ENCODE results near the gene NLRP1.

The NLRP1 gene

GRCh38 chr17:5584383-5585286 lies at the start of gene NLRP1:
TSS of gene NLRP1 (minus strand) at chr17:5584509. CDS start at chr17:5583957, 552 bp downstream.
- peak; percentile 47 for DNase-seq

GRCh38 chr17:5631958-5632590 lies 47.8 kb upstream of the NLRP1 start:
- DNase-seq = no peak

DNA sequence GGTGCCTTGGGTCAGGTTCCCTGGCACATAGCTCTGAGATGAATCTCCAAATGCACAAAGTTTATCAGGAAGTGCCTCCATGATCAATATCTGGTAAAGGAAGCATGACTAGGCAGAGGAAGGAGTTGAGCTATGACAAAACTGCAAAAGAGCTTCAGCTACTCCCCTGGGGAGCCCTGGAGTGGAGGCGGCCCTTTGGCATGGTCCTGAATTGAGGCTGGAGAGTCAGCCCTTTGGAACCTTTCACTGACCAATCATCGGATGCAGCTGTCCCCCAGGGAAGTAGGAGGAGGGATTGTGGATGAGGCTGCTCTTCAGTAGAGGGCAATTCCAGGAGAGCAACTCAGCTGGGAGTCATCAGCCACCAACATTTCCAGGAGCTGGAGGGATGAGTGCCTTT lies 46.1 kb upstream of the NLRP1 start:
- DNase-seq = no peak

DNA sequence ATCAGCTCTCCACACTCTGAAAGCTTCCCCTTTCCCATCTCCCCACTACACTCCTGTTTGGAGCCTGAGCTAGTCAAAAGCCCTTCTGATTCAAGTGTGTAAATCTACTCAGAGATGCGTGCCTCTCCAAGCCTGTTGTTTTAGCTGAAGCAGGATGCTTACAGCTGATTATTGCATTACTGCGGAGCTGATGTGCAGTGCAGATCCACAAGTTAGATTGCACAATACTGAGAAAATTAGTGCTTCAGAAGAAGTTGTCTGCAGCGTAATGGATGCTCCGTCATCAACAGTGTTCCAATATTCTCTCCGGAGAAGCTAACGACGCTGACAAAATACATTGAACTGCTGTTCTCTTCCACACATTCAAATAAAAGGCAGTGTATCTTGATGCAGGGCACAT lies 44.8 kb upstream of the NLRP1 start:
- no peak for DNase-seq

GRCh38 chr17:5628262-5628661 lies 44.0 kb upstream of the NLRP1 start:
- no peak for DNase-seq

DNA sequence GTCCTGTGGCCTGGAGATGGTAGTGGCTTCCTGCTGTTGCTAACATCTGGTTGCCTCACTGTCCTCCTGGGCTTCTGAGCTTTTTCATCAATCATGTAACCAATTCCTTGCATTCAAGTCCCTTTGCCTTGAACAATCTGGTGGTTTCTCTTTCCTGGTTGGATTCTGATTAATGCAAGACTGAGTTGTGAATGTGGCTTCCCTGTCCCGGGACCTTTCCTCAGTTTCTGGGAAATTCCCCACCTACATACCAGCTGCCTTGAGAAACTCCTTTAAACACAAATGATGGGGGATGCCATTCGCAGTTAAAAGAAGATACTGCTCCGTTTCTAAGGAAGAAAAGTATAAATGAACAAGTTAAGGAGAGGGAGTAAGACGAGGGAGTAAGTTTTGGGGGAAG lies 39.9 kb upstream of the NLRP1 start:
- no peak for DNase-seq

- DNase-seq = no peak
Observed at GRCh38 chr17:5621729-5622128, 37.4 kb upstream of the NLRP1 start.

GRCh38 chr17:5621026-5621425 lies 36.7 kb upstream of the NLRP1 start:
- DNase-seq = no peak

DNA sequence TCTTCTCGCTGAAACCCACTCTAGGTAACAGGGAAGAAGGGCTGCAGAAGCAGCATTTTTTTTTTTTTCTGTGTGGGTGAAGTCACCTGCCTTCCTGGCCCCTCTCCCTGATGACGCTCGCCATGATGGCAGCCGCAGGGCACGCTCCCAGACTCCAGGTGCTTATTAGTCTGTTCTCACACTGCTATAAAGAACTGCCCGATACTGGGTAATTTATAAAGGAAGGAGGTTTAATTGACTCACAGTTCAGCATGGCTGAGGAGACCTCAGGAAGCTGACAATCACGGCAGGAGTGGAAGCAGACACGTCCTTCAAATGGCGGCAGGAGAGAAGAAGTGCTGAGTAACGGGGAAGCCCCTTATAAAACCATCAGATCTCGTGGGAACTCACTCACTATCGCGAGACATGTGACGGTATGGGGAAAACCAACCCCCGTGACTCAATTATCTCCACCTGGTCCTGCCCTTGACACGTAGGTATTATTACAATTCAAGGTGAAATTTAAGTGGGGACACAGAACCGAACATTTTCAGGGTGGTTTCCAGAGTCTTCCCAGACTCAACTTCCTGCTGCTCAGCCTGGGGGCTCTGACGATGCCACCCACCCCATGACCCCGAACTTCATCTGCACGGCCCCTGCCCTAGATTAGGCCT lies 34.9 kb upstream of the NLRP1 start:
- DNase-seq = peak; percentile 100

DNA sequence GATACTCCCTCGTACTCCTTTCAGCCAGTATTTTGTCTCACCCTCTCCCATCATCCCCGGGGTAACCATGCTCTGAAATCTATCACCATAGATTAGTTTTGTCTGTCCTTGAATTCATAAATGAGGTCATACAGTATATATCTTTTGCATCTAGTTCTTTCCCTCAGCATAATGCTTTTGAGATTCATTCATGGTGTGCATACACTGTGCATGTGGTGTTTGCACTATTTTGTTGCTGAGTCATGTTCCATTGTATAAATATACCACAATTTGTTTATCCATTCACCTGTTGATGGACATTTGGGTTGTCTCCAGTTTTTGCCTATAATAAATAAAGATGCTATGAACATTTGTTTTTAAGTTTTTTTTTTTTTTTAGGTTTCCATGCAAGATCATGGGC lies 34.2 kb upstream of the NLRP1 start:
- no peak for DNase-seq

- no peak for DNase-seq
Observed at GRCh38 chr17:5615476-5615875, 31.2 kb upstream of the NLRP1 start.

- no peak for DNase-seq
Observed at GRCh38 chr17:5610956-5611355, 26.6 kb upstream of the NLRP1 start.

DNA sequence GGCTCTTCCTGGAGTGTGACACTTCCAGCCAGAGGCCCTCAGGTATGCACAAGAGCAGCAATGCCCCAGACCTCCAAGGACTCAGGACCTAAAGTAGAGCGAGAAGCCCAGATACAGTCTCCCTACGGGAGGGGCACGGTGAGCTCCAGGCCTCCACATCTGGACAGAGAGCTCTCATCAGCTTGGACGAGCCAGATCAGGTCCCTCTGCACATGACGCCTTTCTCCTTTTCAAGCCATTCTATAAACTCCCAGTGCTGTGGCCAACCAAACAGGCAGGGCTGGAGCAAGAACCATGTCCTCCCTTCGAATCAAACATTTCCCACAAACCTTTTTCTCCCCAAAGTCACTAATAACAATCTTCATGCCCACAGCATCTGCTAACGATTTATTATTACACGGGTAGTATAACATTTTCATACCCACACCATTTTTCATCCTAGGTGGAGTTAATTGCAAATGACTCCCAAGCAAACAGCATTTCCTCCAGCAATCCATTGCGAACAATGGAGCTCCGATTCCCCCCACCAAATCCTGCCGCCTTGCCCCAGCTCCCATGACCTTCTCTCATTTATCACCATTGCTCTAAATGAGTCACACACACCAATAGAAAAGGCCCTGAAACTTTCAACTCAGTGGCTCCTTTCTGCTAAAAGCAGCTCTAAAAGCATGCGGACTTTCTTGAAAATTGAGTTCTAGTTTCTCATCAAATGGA lies 24.2 kb upstream of the NLRP1 start:
- no peak for DNase-seq

DNA sequence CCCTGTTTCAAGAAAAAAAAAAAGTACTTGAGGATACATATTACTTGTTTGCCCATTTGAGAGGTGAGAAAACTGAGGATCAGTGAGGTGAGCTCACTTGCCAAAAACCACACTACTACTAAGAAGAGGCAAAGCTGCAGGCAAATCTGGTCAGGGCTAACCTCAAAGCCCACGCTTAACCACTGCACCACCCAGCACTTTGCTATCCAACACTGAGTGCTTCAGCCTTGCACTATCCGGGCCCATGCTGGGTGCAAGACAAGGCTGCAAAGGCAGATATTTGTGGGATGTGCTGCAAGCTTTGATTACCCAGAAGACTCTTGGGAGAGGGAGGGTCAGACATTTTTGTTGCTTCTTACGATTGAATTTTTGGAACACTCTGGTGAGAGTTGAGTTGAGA lies 23.6 kb upstream of the NLRP1 start:
- DNase-seq = no peak

GRCh38 chr17:5605452-5605851 lies 21.1 kb upstream of the NLRP1 start:
- DNase-seq = no peak

DNA sequence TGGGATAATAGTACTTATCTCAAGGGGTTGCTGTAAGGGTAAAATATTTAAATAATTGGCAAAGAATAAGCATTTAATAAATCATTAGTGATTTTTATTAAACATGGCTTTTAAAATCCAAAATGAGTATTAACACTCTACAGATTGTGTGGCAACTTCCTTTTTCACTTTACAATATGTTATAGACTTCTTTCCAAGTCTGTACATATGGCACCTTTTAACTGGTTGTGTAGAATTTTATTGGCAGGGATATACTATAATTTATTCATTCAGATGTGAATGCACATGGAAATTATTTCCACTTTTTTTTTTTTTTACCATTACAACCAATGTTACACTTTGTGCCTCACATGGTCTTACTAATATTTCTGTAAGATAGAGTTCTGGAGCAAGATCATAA lies 15.7 kb upstream of the NLRP1 start:
- DNase-seq = no peak

DNA sequence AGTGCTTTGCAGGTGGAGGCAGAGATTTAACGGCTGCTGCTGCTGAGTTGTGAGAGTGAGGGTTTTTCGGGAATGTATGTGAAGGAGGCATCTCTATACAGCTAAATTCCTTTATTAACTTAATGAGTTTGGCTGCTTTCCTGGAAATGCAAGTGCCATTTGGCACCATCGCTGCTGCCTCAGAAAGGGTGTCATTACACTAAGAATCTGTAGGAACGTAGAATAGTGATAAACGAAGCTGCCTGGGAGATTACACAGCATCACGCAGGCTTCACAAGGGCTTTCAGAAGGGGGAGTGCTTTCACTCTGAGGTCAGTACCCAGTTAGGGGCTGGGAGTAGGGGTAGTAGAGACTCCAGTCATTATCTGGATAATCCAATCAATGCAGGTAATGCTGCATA lies 14.1 kb upstream of the NLRP1 start:
- DNase-seq = peak; percentile 64

DNA sequence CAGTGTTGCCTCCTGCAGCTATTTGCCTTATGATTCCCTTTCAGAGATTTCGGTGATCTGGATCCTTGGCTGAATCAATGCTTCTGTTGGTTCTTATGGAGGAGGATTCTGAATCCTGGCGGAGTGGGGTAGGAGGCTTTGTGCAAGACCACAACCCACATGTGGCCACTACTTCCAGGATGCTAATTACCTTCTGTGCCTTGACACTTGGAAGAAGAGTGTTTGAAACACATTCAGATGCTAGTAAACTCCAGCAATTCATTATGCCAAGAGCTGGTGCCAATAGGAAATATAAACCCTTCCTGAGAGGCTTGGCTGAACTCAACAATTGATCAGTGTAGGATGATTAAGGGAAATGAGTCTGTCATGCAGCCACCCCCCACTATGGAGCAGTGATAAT lies 12.1 kb upstream of the NLRP1 start:
- no peak for DNase-seq

DNA sequence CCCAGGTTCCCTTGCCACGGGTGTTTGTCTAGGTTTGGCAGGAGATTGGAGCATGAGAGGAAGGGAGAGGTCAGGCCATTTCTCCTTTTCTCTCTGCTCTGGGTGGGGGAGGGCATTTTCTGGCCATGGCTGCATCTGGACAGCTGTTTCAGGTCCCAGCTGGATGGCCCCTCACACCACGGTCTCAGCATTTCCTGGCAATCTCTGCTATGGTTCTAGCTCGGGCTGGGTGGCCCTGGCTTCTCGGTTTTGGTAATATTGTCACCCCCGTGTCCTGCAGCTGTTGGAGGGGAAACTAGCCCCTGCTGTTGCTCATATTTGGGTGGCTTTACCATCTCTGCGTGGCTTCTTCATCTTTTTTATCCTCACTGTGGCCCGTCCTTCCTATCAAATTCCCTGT lies 11.5 kb upstream of the NLRP1 start:
- no peak for DNase-seq

- peak; percentile 72 for DNase-seq
Observed at GRCh38 chr17:5592382-5592781, 8.1 kb upstream of the NLRP1 start.

GRCh38 chr17:5591966-5592365 lies 7.7 kb upstream of the NLRP1 start:
- DNase-seq = no peak

- DNase-seq = no peak
Observed at GRCh38 chr17:5588584-5588983, 4.3 kb upstream of the NLRP1 start.

DNA sequence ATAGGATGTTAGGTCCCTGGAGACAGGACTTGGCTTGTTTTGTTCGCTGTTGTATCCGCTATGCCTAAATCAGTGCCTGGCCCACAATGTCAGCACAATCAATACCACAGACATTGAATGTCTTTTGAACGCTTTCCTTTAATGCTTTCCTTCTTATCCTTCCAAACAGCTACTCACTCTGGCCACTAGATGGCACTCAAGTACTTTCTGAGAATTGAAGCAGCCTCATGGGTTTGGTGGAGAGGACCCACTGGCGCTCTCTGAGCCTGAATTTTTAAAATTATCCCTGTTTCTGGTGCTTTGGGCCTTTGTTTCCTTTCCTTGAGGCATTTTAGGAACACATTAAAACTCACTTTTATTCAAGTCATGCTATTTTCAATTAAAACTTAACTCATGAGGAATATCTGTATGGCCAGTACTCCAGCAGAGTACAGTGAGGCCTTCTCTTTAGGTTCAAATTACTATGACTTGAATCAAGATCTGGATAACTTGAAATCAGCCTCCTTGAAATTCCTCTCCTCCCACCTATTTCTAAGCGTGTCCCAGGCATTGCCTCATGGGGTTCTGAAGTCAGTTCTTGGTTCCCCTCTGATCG lies 3.2 kb upstream of the NLRP1 start:
- DNase-seq = peak; percentile 84

Measured in NCI-H1105 treated with DMSO at 0.1 percent for 48 hours (cell line).